ENCODE results near the gene TULP3. TPM values are rescaled to one million over a fixed set of nuclear protein-coding genes. Genes with fewer than 3 reads are reported as not detected.

Gene TULP3
- polyA plus RNA-seq, 1 donor (not counting 4 experiments of a cell fraction or from before 2014, with no cell fraction given): 16.0 TPM

DNA sequence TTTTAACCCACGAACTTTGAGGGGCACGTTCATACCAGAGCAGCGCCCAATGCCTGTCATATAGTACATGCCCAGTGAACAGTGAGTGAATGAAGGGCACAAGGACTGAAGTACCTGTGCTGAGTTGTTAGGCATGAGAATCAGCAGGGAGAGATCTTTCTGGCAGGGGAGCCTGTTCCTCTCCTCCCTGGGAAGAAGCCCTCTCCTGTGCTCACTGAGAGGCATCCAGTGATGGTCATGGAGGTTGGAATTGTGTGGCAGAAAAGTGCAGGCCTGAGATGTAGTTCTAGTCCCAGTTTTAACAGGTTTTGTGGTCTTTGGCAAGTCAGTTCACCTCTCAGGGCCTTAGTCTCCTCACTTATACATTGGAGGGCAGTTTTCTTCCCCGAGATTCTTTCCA, 89.1 kb downstream of the TULP3 start:
- Histone ChIP-seq H3K4me3 (ENCODE audit: control insufficient read depth in 2 of 3, extremely low read depth in 1 of 3, insufficient read depth in 2 of 3, low read depth in 1 of 3, low read length in 3 of 3) (no peak overlapping the region), H3K9ac (ENCODE audit: control insufficient read depth, extremely low read depth, insufficient read depth, low read length) (no peak overlapping the region), H3K36me3 (ENCODE audit: control insufficient read depth in 2 of 2, extremely low read depth in 1 of 2, insufficient read depth in 2 of 2, low read length in 2 of 2) (peaks cover 0 to 7% of the 10 kb centered on the region in 2 experiments), H3K79me2 (ENCODE audit: control insufficient read depth, insufficient read depth, low read length) (no peaks in the 10 kb centered on the region), H4K20me1 (ENCODE audit: control insufficient read depth, extremely low read depth, insufficient read depth, low read length) (peaks cover 2% of the 10 kb centered on the region), H3K4me2 (ENCODE audit: control insufficient read depth, extremely low read depth, insufficient read depth, low read depth, low read length) (no peak overlapping the region), H3K9me3 (ENCODE audit: control insufficient read depth, low read depth, low read length) (no peaks in the 10 kb centered on the region), H3K4me1 (ENCODE audit: control insufficient read depth, extremely low read depth, insufficient read depth, low read length) (peaks cover under 1% of the 10 kb centered on the region), H3K9me1 (ENCODE audit: control insufficient read depth, extremely low read depth, insufficient read depth, low read length) (no peaks in the 10 kb centered on the region), H3K27ac (ENCODE audit: control insufficient read depth, insufficient read depth, low read length) (no peak overlapping the region), H3K27me3 (ENCODE audit: control insufficient read depth, extremely low read depth, insufficient read depth, low read length) (no peaks in the 10 kb centered on the region), H2AFZ (ENCODE audit: control insufficient read depth, low read length) (no peak overlapping the region)
- DNase-seq (ENCODE audit: low read depth, low spot score) (no peak), FAIRE-seq (no peak)
- TF ChIP-seq, protein P1, sequence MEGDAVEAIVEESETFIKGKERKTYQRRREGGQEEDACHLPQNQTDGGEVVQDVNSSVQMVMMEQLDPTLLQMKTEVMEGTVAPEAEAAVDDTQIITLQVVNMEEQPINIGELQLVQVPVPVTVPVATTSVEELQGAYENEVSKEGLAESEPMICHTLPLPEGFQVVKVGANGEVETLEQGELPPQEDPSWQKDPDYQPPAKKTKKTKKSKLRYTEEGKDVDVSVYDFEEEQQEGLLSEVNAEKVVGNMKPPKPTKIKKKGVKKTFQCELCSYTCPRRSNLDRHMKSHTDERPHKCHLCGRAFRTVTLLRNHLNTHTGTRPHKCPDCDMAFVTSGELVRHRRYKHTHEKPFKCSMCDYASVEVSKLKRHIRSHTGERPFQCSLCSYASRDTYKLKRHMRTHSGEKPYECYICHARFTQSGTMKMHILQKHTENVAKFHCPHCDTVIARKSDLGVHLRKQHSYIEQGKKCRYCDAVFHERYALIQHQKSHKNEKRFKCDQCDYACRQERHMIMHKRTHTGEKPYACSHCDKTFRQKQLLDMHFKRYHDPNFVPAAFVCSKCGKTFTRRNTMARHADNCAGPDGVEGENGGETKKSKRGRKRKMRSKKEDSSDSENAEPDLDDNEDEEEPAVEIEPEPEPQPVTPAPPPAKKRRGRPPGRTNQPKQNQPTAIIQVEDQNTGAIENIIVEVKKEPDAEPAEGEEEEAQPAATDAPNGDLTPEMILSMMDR (optimal IDR thresholded peaks at IDR 0.05 in 1 of 3, IDR thresholded peaks at IDR 0.05 in 1 of 3, conservative IDR thresholded peaks at IDR 0.05 in 1 of 3; ENCODE audit: extremely low read depth in 1 of 3, insufficient read depth in 2 of 3, low read length in 3 of 3): no peak
- TF ChIP-seq EZH2 (IDR thresholded peaks at IDR 0.05; ENCODE audit: low read length): no peak
- dilution Hi-C loops (cut with MboI; ENCODE audit: extremely low pct_ligation_motif_present, low sequenced_read_pairs): no loop called here

DNA sequence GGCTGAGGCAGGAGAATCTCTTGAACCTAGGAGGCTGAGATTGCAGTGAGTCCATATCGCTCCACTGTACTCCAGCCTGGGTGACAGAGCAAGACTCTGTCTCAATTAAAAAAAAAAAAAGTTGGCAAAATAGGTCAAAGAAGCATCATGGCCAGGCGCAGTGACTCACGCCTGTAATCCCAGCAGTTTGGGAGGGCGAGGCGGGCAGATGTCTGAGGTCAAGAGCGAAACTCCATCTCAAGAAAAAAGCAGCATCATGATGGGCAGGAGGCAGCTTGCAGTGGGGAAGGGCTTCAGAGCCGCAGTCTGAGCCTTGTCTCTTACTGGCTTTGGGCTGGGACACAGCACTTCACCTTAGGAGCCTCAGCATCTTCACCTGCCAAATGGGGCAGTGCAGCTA, 89.9 kb downstream of the TULP3 start:
- dilution Hi-C loops (cut with MboI; ENCODE audit: extremely low pct_ligation_motif_present, low sequenced_read_pairs): no loop called here
- Histone ChIP-seq H3K79me2 (ENCODE audit: control insufficient read depth, insufficient read depth, low read length) (no peaks in the 10 kb centered on the region), H3K27ac (ENCODE audit: control insufficient read depth, insufficient read depth, low read length) (no peak overlapping the region), H3K4me3 (ENCODE audit: control insufficient read depth in 2 of 3, extremely low read depth in 1 of 3, insufficient read depth in 2 of 3, low read depth in 1 of 3, low read length in 3 of 3) (no peak overlapping the region), H3K36me3 (ENCODE audit: control insufficient read depth in 2 of 2, extremely low read depth in 1 of 2, insufficient read depth in 2 of 2, low read length in 2 of 2) (peaks cover 0 to 7% of the 10 kb centered on the region in 2 experiments), H3K9me3 (ENCODE audit: control insufficient read depth, low read depth, low read length) (no peaks in the 10 kb centered on the region), H3K27me3 (ENCODE audit: control insufficient read depth, extremely low read depth, insufficient read depth, low read length) (no peaks in the 10 kb centered on the region), H3K4me2 (ENCODE audit: control insufficient read depth, extremely low read depth, insufficient read depth, low read depth, low read length) (no peak overlapping the region), H3K4me1 (ENCODE audit: control insufficient read depth, extremely low read depth, insufficient read depth, low read length) (no peaks in the 10 kb centered on the region), H3K9me1 (ENCODE audit: control insufficient read depth, extremely low read depth, insufficient read depth, low read length) (no peaks in the 10 kb centered on the region), H2AFZ (ENCODE audit: control insufficient read depth, low read length) (no peak overlapping the region), H3K9ac (ENCODE audit: control insufficient read depth, extremely low read depth, insufficient read depth, low read length) (no peak overlapping the region), H4K20me1 (ENCODE audit: control insufficient read depth, extremely low read depth, insufficient read depth, low read length) (peaks cover 2% of the 10 kb centered on the region)
- DNase-seq (ENCODE audit: low read depth, low spot score): no peak
- no peak for FAIRE-seq
- TF ChIP-seq, protein P1 (optimal IDR thresholded peaks at IDR 0.05 in 1 of 3, IDR thresholded peaks at IDR 0.05 in 1 of 3, conservative IDR thresholded peaks at IDR 0.05 in 1 of 3; ENCODE audit: extremely low read depth in 1 of 3, insufficient read depth in 2 of 3, low read length in 3 of 3): no peak
- no peak for TF ChIP-seq EZH2 (IDR thresholded peaks at IDR 0.05; ENCODE audit: low read length)

Data from keratinocyte (primary cell).